GM19025 (cell line): ENCODE measurements around the gene ME2.
A peak's percentile ranks its signal among the peaks of the same experiment; 100 is the strongest.
"Not testable (repeated sequence)": the region's sequence is repeated elsewhere in the genome, so short reads cannot be mapped to it uniquely, and the experiment has no call there.

ENCODE experiments used
- ATAC-seq: cut with Tn5 transposase; IDR thresholded peaks from one replicate; pipeline ENCODE4 v1.9.1; 2021; ENCODE audit warnings: mild to moderate bottlenecking, low read depth, moderate library complexity; ENCODE audit not compliant: unreplicated experiment

The ME2 gene

DNA sequence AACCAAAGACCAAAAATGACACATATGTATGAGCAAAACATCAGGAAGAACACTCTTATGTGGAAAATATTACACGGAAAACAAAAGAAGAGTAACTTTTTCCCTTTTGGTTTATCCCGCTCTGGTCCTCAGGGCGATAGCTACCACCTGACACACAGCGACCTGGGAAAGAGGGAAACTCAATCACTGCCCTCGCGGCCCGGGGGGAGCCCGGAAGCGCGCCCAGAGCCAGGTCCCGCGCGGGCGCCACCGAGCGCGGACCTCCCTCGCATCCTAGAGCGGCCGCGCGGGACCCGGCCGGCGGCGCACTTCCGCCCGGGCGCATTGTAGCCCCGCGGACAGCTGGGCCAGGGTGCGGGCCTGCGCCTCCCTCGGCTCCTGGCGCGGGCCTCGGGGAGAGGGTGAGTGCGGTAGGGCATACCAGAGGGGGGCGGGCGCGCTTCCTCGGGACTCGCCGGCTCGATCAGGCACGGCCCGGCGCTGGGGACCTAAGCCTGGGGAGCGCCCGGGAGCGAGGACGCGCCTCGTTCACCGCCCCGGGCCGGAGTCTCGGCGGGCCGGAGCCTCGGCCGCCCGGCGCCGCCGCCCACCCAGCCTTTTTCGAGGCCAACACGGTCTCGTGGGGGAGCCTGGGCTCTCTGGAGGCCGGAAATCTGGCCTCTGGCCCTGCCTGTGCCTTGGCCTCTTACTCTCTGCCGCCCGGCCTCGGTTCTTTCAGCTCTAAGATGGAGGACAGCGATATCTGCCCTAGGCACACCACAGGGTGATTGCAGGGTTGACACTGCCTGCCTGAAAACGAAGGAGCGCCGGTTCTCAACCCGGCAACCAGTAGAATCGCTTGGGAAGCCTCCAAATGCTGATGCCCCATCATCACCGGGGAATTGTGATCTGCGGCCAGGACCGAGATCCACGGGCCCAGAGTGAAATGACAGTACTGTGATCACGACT is 89.1 kb downstream of the ME2 start, which contains the start of gene ELAC1:
ELAC1 (plus strand) TSS at position 327 of the 948 bp plus-strand sequence. CDS start 6,365 bp downstream, outside the sequence.
- ATAC-seq, result peak; percentile 94

DNA sequence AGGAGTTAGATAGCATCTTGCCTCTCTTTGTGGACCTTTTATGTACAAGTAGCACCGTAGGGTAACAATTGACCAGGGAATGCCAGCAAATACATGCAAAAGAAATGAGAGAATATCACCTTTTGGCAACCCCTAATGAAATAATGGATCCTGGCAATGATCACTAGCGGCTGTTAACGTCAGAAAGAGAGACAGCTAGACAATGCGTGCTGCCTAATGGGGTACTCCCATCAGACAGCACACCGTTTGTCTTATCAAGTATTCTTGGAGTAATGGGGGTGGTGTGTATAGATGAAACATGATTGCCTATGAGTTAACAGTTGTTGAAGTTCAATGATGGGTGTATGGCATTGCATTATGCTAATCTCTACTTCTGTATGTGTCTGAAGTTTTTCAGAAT is 90.5 kb downstream of the ME2 start:
- no peak for ATAC-seq

DNA sequence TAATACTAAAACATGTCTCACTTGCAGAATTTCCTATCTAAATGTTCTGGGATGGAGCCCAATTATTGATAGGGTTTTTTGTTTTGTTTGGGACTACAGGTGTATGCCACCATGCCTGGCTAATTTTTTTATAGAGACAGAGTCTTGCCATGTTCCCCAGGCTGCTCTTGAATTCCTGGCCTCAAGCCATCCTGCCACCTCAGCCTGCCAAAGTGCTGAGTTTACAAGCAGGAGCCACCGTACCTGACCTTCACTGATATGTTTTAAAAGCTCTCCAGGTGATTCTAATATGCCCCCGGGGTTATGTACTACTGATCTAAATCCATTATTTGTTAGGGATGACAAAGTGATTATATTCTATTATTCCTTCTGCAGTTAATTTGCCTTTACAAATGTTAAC is 91.1 kb downstream of the ME2 start:
- ATAC-seq, result no peak

DNA sequence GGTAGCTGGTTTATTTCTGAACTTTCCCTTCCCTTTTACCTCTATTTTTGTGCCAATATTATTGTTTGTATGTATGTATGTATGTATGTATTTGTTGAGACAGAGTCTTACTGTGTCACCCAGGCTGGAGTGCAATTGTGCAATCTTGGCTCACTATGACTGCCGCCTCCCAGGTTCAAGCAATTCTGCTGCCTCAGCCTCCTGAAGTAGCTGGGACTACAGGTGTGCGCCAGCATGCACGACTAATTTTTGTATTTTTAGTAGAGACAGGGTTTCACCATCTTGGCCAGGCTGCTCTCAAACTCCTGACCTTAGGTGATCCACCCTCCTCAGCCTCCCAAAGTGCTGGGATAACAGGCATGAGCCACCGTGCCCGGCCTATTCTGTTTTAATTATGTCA is 93.5 kb downstream of the ME2 start:
- not testable (repeated sequence) for ATAC-seq

DNA sequence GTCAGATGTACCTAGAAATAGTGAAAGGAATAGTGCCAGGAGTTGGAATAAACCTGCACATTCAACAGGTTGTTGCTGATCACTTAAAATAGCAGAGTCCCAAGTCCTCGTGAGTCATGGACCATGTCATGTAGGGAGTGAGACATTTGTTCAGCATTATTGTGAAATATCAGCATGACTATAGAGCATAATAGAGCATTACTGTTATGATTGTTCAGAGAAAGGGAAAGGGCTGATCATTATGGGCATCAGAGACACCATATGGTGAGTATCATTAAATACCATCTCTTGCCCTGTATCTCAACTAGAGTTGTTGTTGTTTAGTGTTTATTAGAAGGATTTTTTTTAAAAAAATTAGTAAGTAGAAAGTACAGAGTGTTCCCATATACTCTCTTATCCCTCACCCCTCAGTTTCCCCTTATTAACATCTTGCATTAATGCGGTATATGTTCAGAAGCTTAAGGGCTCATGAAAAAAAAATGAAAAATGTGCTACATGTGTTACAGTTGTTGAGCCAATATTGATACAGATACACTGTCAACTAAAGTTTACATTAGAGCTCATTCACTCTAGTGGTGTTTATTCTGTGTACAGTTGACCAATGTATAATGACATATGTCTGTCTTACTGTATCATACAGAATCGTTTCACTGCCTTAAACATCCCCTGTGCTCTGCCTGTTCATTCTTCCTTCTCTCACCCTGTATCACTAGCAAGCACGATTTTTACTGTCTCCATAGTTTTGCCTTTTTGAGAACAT is 94.6 kb downstream of the ME2 start:
- ATAC-seq, result no peak

DNA sequence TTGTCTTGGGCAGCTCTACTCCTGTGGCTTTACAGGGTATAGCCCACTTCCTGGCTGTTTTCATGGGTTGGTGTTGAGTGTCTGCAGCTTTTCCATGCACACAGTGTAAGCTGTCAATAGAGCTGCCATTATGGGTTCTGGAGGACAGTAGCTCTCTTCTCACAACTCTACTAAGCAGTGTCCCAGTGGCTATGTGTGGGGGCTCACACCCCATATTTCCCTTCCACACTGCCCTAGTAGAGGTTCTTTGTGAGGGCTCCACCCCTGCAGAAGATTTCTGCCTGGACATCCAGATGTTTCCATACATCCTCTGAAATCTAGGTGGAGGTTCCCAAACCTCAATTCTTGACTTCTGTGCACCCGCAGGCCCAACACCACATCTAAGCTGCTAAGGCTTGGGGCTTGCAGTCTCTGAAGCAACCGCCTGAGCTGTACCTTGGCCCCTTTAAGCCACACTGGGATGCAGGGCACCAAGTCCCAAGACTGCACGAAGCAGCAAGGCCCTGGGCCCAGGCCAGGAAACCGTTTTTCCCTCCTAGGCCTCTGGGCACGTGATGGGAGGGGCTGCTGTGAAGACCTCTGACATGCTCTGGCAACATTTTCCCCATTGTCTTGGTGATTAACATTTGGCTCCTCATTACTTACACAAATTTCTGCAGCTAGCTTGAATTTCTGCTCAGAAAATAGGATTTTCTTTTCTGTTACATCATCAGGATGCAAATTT is 98.3 kb downstream of the ME2 start:
- no peak for ATAC-seq

DNA sequence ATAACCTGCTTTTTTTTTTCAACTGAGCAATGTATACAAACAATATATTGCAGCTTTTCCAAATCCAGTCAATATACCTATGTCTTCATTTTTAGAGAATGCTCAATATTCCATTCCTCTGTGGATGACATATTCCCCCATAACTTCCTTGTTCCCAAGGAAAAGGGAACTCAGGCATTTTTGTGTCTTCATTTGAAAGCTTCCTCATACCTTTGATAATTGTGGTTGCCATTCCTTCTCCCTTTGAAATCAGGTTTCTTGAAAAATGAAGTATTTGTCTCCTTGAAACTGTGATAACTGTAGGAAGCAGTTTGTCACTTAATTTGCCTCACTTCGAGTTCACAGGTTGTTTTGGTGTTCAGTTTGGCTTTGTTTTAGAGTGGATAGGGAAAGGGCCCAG is 102.5 kb downstream of the ME2 start:
- ATAC-seq, result no peak

DNA sequence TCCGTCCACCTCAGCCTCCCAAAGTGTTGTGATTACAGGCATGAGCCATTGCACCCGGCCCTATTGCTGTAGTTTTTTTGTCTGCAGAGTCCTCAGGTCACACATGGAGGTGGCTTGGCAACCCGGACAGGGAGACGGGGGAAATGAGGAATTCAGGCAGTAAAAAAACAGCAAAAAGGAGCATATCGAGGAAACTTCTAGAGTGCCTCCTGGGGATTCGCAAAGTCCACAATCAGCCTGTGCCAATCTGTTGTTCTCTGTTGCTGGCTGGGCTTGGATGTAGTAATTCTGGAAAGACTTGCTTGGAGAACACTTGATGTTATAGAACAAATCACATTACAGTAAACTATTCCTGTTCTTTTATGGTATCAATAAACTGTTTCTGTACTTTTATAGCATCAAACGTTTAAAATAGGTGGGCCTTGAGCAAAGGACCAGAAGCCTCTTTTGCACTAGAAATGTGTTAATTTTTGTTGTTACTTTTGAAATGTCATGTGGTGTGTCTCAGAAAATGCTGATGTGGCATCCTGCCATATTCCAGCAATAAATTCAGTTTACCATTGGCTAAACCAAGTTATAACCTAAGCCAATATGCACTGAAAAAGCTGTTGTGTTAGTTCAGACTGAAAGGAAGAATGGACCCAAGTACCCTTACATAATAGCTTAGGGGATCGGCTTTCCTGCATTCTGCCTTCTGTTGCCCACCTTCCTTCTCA is 103.3 kb downstream of the ME2 start:
- ATAC-seq, result no peak

DNA sequence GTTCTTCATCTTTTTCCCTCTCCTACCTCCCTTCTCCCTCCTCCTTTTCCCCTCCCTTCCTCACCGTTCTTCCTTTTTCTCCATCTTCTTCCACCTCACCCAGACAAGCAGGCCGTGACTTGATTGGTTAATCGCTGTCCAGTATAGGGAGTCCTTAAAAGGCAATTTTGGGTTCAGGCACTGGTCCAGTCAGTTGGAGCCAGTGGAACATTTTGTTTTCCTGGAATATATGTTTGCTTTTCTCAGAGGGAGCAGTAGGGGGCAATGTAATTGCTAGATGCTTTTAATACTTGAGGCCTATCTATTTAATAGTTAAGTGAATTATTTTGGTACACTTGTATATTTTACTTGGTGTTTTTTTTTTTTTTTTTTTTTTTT is 103.9 kb downstream of the ME2 start:
- ATAC-seq, result no peak

DNA sequence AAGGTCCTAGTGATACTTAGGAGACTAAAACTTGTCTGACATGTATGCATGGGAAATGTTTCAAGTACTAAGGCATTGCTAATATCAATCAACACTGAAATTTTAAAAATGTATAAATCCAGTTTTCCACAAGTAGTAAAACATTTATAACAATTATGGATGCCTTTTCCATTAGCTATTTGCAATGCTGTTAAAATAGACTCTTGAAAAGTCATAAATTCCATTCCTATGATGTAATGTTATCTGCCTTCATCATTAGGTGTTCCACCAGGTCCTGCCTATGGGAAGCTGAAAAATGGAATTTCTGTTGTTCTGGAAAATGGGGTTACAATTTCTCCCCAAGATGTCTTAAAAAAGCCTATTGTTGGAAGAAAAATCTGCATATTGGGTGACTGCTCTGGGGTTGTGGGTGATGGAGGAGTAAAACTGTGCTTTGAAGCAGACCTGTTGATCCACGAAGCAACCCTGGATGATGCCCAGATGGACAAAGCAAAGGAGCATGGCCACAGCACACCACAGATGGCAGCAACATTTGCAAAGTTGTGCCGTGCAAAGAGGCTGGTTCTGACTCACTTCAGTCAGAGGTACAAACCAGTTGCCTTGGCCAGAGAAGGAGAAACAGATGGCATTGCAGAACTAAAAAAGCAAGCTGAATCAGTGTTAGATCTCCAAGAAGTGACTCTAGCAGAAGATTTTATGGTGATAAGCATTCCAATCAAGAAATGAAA is 107.6 kb downstream of the ME2 start:
- no peak for ATAC-seq

DNA sequence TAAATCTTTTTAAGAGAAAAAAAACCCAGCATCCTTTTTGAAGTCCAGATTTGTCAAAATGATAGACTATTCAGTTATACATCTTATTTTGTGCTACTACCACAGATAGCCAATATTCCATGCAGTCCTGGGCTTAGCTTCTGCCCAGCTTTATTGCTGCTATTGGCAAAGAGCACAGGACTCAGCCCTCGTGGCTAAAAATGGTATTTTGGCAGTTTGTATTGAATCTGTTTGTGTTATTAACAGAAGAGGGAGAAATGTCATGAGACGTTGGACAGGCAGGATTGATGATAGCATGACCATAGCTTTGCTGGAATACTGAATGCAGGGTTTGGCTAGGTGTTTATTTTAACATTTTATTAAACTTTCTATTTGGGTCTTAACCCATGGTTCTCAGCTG is 108.3 kb downstream of the ME2 start:
- no peak for ATAC-seq

DNA sequence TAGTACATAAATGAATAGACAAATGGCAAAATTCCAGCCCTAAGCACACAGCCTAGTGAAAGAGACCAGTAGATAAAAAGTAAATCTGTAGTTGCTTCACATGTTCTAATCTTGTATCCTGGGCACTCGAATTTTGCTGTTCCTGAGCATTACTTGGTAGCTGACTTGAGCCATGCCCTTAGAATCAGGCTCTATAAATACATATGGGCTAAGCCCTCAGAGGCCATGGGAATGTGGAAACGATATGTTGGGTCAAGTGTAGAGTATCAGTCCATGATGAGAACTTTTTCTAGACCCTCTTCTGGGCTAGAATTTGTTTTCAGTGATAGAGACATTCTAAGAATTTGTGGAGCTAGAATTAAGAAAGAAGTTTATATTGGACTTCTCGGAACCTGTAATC is 110.8 kb downstream of the ME2 start:
- ATAC-seq, result no peak

DNA sequence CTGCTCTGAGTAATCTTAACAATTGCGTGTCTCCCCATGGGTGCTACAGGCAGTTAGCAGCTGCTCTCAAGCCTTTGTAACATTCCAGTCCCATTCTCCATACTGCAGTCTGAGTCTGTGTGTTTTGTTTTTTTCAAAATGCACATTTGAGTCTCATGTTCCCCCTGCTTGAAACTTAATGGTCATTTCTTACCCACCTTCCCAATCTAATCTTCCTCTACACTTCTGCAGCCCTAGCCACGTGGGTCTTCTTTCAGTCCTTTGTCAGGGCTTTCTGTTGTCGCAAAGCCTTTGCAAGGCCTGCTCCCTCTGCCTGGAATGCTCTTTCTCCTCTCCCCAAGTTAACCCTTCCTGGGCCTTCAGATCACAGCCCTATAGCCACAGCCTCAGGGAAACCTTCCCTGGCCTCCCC is 113.4 kb downstream of the ME2 start:
- no peak for ATAC-seq

DNA sequence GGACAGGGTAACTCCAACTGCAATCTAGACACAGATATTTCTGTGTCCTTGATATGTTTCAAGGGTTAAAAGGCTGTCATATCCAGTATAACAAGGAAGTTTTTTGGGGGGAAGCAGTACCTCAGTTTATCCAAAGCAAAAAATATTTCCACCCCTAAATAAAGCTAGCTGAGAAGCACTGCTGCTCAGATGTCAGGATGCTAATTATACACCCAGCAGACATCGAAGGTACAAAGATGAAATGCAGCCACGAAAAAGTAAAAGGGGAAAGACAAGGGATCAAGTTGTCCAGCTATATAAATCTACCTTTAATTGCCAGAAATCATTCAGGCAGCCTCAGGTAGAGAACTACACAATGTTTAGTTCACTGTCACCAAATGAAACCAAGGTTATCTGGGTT is 115.1 kb downstream of the ME2 start:
- no peak for ATAC-seq

DNA sequence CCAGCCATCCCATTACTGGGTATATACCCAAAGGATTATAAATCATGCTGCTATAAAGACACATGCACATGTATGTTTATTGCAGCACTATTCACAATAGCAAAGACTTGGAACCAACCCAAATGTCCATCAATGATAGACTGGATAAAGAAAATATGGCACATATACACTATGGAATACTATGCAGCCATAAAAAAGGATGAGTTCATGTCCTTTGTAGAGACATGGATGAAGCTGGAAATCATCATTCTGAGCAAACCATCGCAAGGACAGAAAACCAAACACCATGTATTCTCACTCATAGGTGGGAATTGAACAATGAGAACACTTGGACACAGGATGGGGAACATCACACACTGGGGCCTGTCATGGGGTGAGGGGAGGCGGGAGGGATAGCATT is 124.3 kb downstream of the ME2 start:
- ATAC-seq, result not testable (repeated sequence)
